GM19239 (cell line): ENCODE measurements around the gene PLCG2.
"Not testable (repeated sequence)": the region's sequence is repeated elsewhere in the genome, so short reads cannot be mapped to it uniquely, and the experiment has no call there.

Source experiments
- DNase-seq: peaks from one replicate; pipeline ENCODE4 v3.0.0; 2011; ENCODE audit warnings: low spot score; ENCODE audit not compliant: insufficient read length
- FAIRE-seq: peaks from 2 replicates; lab custom pipeline; 2011; peaks lifted over from hg19 to GRCh38; lab: Jason Lieb, UNC

The PLCG2 gene

DNA sequence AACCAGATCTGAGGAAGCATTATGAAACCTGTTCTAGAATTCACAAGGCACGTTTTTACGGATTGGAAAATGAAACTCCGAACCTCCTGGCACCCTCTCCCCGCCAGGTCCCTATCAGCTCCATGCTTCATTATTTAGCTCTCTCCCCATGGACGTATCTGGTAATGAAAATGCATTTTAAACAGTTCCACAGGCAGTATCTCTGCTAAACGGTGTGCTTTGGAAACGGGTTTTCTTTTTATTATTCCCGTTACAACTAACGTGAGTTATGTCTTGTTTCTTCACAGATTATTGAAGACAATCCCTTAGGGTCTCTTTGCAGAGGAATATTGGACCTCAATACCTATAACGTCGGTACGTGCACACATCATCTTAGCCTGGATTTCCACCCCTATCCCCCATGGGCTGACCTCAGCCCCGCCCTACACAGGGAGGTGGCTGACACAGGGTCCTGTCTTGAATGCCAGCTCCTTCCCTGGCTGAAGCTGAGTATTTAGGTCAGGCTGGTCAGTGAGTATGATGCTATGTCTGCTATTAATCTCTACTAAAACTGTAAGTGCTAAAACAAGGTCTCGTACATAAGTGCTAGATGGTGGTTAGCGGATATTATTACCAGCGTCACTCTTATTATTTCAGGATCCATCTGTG lies 149.3 kb downstream of the PLCG2 start:
- FAIRE-seq = no peak
- no peak for DNase-seq

- FAIRE-seq (no peak), DNase-seq (no peak)
Measured at GRCh38 chr16:81928975-81929374, 149.9 kb downstream of the PLCG2 start.

DNA sequence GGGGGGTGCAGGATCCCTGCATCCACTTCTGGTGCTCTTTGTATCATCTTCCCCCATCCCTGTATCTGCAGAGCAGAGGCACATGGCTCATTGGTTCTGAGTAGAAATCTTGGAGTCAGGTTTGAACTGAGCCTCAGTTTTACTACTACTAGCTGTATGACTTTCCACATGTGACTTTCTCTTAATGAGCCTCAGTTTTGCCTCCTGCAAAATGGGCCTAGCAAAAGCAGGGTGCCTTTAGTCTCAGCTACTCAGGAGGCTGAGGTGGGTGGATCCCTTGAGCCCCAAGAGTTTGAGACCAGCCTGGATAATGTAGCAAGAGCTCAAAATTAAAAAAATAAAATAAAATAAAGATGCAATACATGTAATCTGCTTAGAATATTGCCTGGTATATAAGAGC lies 150.8 kb downstream of the PLCG2 start:
- FAIRE-seq (no peak), DNase-seq (no peak)

GRCh38 chr16:81931927-81932326 lies 152.8 kb downstream of the PLCG2 start:
- FAIRE-seq (no peak), DNase-seq (no peak)

DNA sequence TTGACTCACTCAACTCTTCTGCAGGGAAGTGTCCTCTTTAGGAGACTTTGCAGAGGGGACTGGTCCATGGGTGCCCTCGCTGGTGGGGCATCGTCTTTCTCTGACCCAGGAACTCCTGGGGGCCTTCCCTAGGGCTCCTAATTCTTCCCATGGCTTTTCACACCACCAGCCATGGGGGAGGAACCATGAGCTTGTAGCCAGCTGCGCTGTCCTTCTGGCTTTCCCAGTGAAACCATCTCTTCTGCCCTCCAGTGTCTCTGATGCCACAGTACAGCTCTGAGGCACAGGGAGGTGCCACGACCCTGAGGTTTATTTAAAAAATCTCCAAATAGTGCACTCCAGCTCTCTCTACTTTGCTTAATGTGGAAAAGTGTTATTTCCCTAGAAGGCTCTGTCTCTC lies 153.6 kb downstream of the PLCG2 start:
- FAIRE-seq = no peak
- no peak for DNase-seq

GRCh38 chr16:81933361-81933760 lies 154.3 kb downstream of the PLCG2 start:
- DNase-seq (no peak), FAIRE-seq (no peak)

DNA sequence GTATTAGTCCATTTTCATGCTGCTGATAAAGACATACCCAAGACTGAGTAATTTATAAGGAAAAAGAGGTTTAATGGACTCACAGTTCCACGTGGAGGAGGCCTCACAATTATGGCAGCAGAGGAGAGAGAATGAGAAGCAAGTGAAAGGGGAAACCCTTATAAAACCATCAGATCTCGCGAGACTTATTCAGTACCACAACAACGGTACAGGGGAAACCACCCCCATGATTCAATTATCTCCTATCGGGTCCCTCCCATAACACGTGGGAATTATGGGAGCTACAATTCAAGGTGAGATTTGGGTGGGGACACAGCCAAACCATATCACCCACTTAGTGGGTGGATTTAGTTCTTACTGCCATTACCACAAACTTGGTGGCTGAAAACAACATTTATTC lies 155.6 kb downstream of the PLCG2 start:
- not testable (repeated sequence) for DNase-seq, FAIRE-seq

DNA sequence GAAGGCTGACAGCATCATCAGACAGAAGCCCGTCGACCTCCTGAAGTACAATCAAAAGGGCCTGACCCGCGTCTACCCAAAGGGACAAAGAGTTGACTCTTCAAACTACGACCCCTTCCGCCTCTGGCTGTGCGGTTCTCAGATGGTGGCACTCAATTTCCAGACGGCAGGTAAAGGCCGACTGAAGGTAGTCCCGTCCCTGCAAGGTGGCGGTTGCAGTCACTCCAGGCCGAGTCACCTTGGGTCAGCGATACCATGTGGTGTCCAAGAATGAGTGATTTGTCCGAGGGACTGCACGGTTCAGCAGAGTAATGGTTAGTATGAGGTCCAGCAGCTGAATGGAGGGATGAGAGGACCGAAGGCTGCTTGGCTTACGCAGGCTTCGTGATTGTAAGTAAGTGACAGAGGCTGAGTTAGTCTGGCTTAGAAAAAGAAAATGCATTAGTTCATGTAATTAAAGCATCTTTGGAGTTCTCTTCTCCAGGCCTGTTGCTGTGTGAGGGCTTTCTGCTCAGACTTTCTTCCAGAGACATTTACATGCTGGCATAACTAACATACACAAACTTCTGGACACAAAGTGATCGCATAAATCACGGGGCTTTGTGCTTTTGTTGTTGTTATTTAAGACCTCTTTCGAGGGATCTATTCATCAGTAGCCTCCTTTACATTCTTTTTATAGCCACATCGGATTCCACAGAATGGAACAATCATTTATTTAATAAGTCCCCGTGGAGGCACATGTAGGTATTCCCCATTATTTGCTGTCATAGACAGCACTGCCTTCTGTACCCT lies 157.3 kb downstream of the PLCG2 start:
- FAIRE-seq = no peak
- DNase-seq = no peak

- no peak for DNase-seq
- no peak for FAIRE-seq
Measured at GRCh38 chr16:81937305-81938038, 158.4 kb downstream of the PLCG2 start.

- DNase-seq (no peak), FAIRE-seq (no peak)
Measured at GRCh38 chr16:81938326-81939163, 159.5 kb downstream of the PLCG2 start.

- DNase-seq = no peak
Measured at GRCh38 chr16:81939164-81940056, 160.3 kb downstream of the PLCG2 start.

DNA sequence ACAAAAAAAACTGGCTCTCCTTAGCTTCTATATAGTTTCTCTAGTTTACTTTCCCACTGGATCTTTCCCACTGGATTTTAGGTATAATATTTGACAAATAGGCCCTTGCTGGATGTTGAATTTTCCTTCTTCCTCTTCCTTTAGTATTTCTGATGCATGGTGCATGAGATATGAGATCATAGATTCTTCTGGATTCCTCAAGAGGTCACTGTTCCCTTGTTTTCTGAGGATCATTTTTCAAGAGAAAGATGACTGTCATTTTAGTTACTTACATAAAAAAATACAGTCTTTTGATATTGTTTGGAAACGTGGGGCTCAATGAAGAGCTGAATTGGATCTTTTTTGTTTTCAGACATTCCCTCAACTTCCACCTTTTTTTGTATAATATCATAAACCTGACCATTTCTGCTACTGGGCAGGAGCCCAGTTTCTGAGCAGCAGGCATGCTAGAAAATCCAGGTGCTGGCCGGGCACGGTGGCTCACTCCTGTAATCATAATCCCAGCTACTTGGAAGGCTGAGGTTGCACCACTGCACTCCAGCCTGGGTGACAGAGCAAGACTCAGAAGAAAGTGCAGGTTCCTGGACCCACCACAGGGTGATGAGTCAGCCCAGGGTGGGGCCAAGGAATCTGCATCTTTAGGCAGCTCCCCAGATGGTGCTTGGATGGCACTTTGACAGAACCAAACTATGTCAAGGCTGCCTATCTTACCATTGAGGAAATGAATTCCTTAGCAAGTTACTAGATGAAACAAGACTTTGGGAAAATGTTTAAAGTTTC lies 161.9 kb downstream of the PLCG2 start:
- FAIRE-seq (no peak), DNase-seq (no peak)

More at GRCh38 chr16:81939164-81940056, 160.3 kb downstream of the PLCG2 start:
- FAIRE-seq = no peak

- DNase-seq (no peak), FAIRE-seq (no peak)
Measured at GRCh38 chr16:81942007-81942601, 163.0 kb downstream of the PLCG2 start.

DNA sequence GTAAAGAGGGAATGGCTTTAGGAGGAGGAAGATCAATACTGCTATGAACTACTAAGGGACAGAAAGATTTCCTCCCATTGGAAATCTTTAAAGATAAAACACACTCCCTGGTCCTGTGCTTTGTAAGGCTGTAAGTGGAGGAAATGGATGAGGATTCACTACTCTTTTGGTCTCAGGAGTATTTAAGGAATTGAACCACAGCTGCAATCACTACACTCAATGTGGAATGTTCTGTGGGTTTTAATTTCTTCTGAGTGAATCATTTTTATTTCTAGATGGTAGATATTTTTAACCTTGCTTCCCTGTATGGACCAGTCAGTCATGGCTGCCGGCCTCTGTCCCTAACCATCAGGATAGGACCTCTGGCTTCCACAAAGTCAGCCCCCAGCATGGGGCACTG lies 166.6 kb downstream of the PLCG2 start:
- no peak for DNase-seq
- no peak for FAIRE-seq

GRCh38 chr16:81946206-81946605 lies 167.1 kb downstream of the PLCG2 start:
- DNase-seq = no peak
- FAIRE-seq = no peak

GRCh38 chr16:81951564-81951963 lies 172.5 kb downstream of the PLCG2 start:
- FAIRE-seq = no peak
- DNase-seq = no peak

GRCh38 chr16:81956213-81956948 lies 177.3 kb downstream of the PLCG2 start:
- FAIRE-seq (no peak), DNase-seq (no peak)
